ENCODE data around the gene NAXD. TPM values are rescaled to one million over a fixed set of nuclear protein-coding genes. Genes with fewer than 3 reads are reported as not detected.

Gene NAXD
- total RNA-seq, 1 experiment from 2014 or later, result 15.1 TPM

DNA sequence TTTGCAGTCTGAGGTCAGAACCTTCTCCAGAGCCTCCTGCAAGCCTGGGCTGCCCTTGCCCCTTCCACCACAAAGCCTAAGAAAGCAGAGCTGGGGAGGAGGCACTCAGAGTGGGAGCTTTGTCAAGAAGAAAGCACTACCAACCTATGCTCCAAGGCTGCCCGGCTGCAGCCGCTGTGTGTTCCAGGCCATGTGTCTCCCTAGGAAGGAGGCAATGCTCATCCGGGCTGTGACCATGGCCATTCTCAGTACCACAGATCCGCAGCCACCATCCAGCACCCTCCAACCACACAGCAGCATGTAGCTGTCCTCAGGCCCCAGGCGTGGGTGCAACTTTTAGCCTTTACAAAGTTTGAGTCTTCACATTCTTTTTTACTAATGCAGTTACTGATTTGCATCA is 68.6 kb downstream of the NAXD start:
- Histone ChIP-seq H3K36me3 (ENCODE audit: control insufficient read depth, insufficient read depth, low read length) (no peaks in the 10 kb centered on the region), H3K27ac (ENCODE audit: low read length) (no peak overlapping the region), H3K4me3 (ENCODE audit: low read depth in 2 of 2, low read length in 2 of 2) (no peak overlapping the region), H3K9me3 (ENCODE audit: control insufficient read depth, insufficient read depth, low read depth, low read length) (no peaks in the 10 kb centered on the region), H3K4me1 (ENCODE audit: control insufficient read depth, insufficient read depth, low read length) (no peaks in the 10 kb centered on the region; the same call in 1 of the 2 replicates), H3K27me3 (ENCODE audit: control insufficient read depth, insufficient read depth, low read length) (no peaks in the 10 kb centered on the region)
- ChIA-PET POLR2A (no interaction called here), CTCF (no interaction called here)
- TF ChIP-seq, protein P1, sequence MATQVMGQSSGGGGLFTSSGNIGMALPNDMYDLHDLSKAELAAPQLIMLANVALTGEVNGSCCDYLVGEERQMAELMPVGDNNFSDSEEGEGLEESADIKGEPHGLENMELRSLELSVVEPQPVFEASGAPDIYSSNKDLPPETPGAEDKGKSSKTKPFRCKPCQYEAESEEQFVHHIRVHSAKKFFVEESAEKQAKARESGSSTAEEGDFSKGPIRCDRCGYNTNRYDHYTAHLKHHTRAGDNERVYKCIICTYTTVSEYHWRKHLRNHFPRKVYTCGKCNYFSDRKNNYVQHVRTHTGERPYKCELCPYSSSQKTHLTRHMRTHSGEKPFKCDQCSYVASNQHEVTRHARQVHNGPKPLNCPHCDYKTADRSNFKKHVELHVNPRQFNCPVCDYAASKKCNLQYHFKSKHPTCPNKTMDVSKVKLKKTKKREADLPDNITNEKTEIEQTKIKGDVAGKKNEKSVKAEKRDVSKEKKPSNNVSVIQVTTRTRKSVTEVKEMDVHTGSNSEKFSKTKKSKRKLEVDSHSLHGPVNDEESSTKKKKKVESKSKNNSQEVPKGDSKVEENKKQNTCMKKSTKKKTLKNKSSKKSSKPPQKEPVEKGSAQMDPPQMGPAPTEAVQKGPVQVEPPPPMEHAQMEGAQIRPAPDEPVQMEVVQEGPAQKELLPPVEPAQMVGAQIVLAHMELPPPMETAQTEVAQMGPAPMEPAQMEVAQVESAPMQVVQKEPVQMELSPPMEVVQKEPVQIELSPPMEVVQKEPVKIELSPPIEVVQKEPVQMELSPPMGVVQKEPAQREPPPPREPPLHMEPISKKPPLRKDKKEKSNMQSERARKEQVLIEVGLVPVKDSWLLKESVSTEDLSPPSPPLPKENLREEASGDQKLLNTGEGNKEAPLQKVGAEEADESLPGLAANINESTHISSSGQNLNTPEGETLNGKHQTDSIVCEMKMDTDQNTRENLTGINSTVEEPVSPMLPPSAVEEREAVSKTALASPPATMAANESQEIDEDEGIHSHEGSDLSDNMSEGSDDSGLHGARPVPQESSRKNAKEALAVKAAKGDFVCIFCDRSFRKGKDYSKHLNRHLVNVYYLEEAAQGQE (IDR thresholded peaks at IDR 0.05; ENCODE audit: insufficient read depth in 1 of 2, low read depth in 2 of 2, low read length in 1 of 2), result no peak
- TF ChIP-seq SIN3A (IDR thresholded peaks at IDR 0.05; ENCODE audit: borderline replicate concordance, insufficient read depth, low read depth, low read length) (no peak), POLR2AphosphoS5 (IDR thresholded peaks at IDR 0.05; ENCODE audit: low read depth, low read length) (no peak), TCF7L2 (IDR thresholded peaks at IDR 0.05; ENCODE audit: low read depth, low read length) (no peak)
- TF ChIP-seq, protein P2, sequence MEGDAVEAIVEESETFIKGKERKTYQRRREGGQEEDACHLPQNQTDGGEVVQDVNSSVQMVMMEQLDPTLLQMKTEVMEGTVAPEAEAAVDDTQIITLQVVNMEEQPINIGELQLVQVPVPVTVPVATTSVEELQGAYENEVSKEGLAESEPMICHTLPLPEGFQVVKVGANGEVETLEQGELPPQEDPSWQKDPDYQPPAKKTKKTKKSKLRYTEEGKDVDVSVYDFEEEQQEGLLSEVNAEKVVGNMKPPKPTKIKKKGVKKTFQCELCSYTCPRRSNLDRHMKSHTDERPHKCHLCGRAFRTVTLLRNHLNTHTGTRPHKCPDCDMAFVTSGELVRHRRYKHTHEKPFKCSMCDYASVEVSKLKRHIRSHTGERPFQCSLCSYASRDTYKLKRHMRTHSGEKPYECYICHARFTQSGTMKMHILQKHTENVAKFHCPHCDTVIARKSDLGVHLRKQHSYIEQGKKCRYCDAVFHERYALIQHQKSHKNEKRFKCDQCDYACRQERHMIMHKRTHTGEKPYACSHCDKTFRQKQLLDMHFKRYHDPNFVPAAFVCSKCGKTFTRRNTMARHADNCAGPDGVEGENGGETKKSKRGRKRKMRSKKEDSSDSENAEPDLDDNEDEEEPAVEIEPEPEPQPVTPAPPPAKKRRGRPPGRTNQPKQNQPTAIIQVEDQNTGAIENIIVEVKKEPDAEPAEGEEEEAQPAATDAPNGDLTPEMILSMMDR (IDR thresholded peaks at IDR 0.05), result no peak
- no peak for DNase-seq (ENCODE audit: low read depth, low spot score)
- no peak for ATAC-seq
- intact Hi-C loops (cut with micrococcal nuclease; ENCODE audit: unreplicated experiment) (no loop called here), in situ Hi-C loops (cut with HindIII; ENCODE audit: low pct_unique_long_range_greater_than_20kb, low sequenced_read_pairs) (no loop called here)
- no TSS peak for BruUV-seq (replicated peaks)

DNA sequence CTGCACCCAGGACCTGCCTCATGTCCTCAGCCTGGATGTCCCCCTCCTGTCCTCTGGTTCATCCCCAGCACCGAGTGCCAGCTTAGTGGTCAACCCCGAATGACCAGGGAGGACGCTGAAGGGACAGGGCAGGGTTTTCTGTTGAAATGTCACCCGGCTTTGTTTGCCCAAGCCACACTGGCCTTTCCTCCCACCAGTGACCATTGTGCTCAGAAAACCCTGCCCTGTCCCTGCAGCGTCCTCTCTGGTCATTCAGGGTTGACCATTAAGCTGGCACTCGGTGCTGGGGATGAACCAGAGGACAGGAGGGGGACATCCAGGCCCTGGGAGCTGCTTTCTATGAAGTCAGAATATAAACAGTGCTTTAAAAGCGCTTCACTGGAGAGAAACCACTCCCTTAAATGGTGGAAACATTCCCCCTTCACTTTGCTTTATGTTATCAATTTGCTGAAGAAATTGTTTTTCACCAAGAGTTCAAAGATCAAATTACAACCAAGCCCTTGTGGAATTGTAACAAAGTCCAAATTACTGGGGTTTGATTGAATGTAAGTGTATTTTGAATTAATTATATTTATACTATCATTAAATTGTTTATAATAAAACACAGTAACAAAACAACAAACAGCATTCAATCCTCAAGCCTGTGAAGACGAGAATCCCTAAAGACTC is 69.2 kb downstream of the NAXD start:
- POLR2A ChIA-PET, result no interaction called here

More for the DNA sequence above, 69.2 kb downstream of the NAXD start:
- H3K9me3 ChIP-seq (ENCODE audit: control insufficient read depth, insufficient read depth, low read depth, low read length), result no peaks in the 10 kb centered on the region
- ATAC-seq, result no peak
- CTCF ChIA-PET, result no interaction called here
- H3K27me3 ChIP-seq (ENCODE audit: control insufficient read depth, insufficient read depth, low read length), result no peaks in the 10 kb centered on the region
- no peak for TF ChIP-seq POLR2AphosphoS5 (IDR thresholded peaks at IDR 0.05; ENCODE audit: low read depth, low read length)
- no peak for TF ChIP-seq SIN3A (IDR thresholded peaks at IDR 0.05; ENCODE audit: borderline replicate concordance, insufficient read depth, low read depth, low read length)
- TF ChIP-seq, protein P2 (IDR thresholded peaks at IDR 0.05), result no peak
- no peaks in the 10 kb centered on the region; the same call in 1 of the 2 replicates for H3K4me1 ChIP-seq (ENCODE audit: control insufficient read depth, insufficient read depth, low read length)
- no peak overlapping the region for H3K27ac ChIP-seq (ENCODE audit: low read length)
- BruUV-seq (replicated peaks), result no TSS peak
- no peak overlapping the region for H3K4me3 ChIP-seq (ENCODE audit: low read depth in 2 of 2, low read length in 2 of 2)
- H3K36me3 ChIP-seq (ENCODE audit: control insufficient read depth, insufficient read depth, low read length), result no peaks in the 10 kb centered on the region
- in situ Hi-C loops (cut with HindIII; ENCODE audit: low pct_unique_long_range_greater_than_20kb, low sequenced_read_pairs) (no loop called here), intact Hi-C loops (cut with micrococcal nuclease; ENCODE audit: unreplicated experiment) (no loop called here)
- no peak for DNase-seq (ENCODE audit: low read depth, low spot score)

Data from Panc1 (cell line).